WTC11 (cell line): ENCODE data around the gene FANCC. TPM values are rescaled to one million over a fixed set of nuclear protein-coding genes. Genes with fewer than 3 reads are reported as not detected.
A peak's percentile ranks its signal among the peaks of the same experiment; 100 is the strongest.

Experiments used
- ATAC-seq: fragments of 200-7000 bp; cut with Tn5 transposase; 2 replicates; pipeline ENCODE4 v1.10.0; 2021; ENCODE audit warnings: mild to moderate bottlenecking, moderate library complexity
- CTCF ChIA-PET: fragments of 300-600 bp; sonication (Branson Sonifier 250); formaldehyde crosslinking; loops from one replicate; lab custom pipeline; 2021; ENCODE audit warnings: antibody characterized with exemption; lab: Charles Lee
- POLR2A ChIA-PET: fragments of 350-600 bp; sonication (Branson Sonifier 250); formaldehyde crosslinking; loops from one replicate; lab custom pipeline; 2021; ENCODE audit warnings: antibody characterized with exemption; lab: Charles Lee
- DNase-seq: peaks from one replicate; pipeline ENCODE4 v3.0.0; 2021; ENCODE audit warnings: low spot score
- H3K27ac Mint-ChIP-seq: 2 replicates; pipeline ENCODE4 v1.8.0; 2021; ENCODE audit warnings: mixed read lengths
- H3K27me3 Mint-ChIP-seq: 2 replicates; pipeline ENCODE4 v1.8.0; 2021; ENCODE audit warnings: low read depth, mild to moderate bottlenecking, moderate library complexity, mixed read lengths
- H3K36me3 Mint-ChIP-seq: 2 replicates; pipeline ENCODE4 v1.8.0; 2021; ENCODE audit warnings: mixed read lengths
- H3K4me1 Mint-ChIP-seq: 2 replicates; pipeline ENCODE4 v1.8.0; 2022; ENCODE audit warnings: mixed read lengths
- H3K4me3 Mint-ChIP-seq: 2 replicates; pipeline ENCODE4 v1.8.0; 2021; ENCODE audit warnings: mild to moderate bottlenecking, moderate library complexity, mixed read lengths
- H3K9me3 Mint-ChIP-seq: 2 replicates; pipeline ENCODE4 v1.8.0; 2021; ENCODE audit warnings: mixed read lengths
- CREB1 ChIP-seq: sonication (generic); formaldehyde crosslinking; IDR thresholded peaks from 2 replicates; pipeline ENCODE4 v1.8.0; 2023; ENCODE audit warnings: mild to moderate bottlenecking, missing genetic modification reagents
- CREM ChIP-seq: sonication (generic); formaldehyde crosslinking; IDR thresholded peaks from 2 replicates; pipeline ENCODE4 v1.8.1; 2022; ENCODE audit warnings: mild to moderate bottlenecking, missing genetic modification reagents, moderate library complexity
- E2F4 ChIP-seq: sonication (generic); formaldehyde crosslinking; IDR thresholded peaks from 2 replicates; pipeline ENCODE4 v1.8.1; 2022; ENCODE audit warnings: low read depth, mild to moderate bottlenecking, moderate library complexity, missing genetic modification reagents, borderline replicate concordance
- ELF4 ChIP-seq: sonication (generic); formaldehyde crosslinking; IDR thresholded peaks from 2 replicates; pipeline ENCODE4 v1.8.1; 2022; ENCODE audit warnings: low read depth, mild to moderate bottlenecking, moderate library complexity, missing genetic modification reagents
- GTF2I ChIP-seq: fragments of 250-450 bp; sonication (Bioruptor Pico); conservative IDR thresholded peaks from 2 replicates; pipeline ENCODE4 v1.4.0; 2021; ENCODE audit warnings: mild to moderate bottlenecking
- HMGA2 ChIP-seq: fragments of 250-450 bp; sonication (Bioruptor Pico); IDR thresholded peaks from 2 replicates; pipeline ENCODE4 v1.4.0; 2021; ENCODE audit warnings: mild to moderate bottlenecking, moderate library complexity
- JAZF1 ChIP-seq: fragments of 250-450 bp; sonication (Bioruptor Pico); IDR thresholded peaks from 2 replicates; pipeline ENCODE4 v1.9.0; 2021; ENCODE audit warnings: moderate library complexity, mild to moderate bottlenecking, inconsistent platforms
- NFATC4 ChIP-seq: fragments of 250-450 bp; sonication (Bioruptor Pico); IDR thresholded peaks from 2 replicates; pipeline ENCODE4 v1.9.0; 2021; ENCODE audit warnings: mild to moderate bottlenecking
- RELA ChIP-seq: sonication (generic); formaldehyde crosslinking; IDR thresholded peaks from 2 replicates; pipeline ENCODE4 v1.8.1; 2022; ENCODE audit warnings: missing genetic modification reagents, mild to moderate bottlenecking, borderline replicate concordance
- SMAD3 ChIP-seq: sonication (generic); formaldehyde crosslinking; IDR thresholded peaks from 2 replicates; pipeline ENCODE4 v1.8.0; 2022; ENCODE audit warnings: missing genetic modification reagents, mild to moderate bottlenecking, borderline replicate concordance
- ZNF219 ChIP-seq: sonication (generic); formaldehyde crosslinking; IDR thresholded peaks from 2 replicates; pipeline ENCODE4 v1.8.0; 2023; ENCODE audit warnings: missing genetic modification reagents, mild to moderate bottlenecking, borderline replicate concordance
- ZNF423 ChIP-seq: fragments of 250-450 bp; sonication (Bioruptor Pico); IDR thresholded peaks from 2 replicates; pipeline ENCODE4 v2.1.2; 2022; ENCODE audit warnings: mild to moderate bottlenecking, moderate library complexity
- total RNA-seq: library from RNA; stranded (reverse); gene quantifications from 3 replicates; pipeline ENCODE4 v1.2.3, GENCODE V29; 2021
- TF ChIP-seq, protein P1 (sequence below): sonication (generic); formaldehyde crosslinking; conservative IDR thresholded peaks from 2 replicates; pipeline ENCODE4 v1.8.1; 2023; ENCODE audit warnings: mild to moderate bottlenecking, low read depth, missing genetic modification reagents, moderate library complexity
- TF ChIP-seq, protein P2 (sequence below): sonication (generic); formaldehyde crosslinking; IDR thresholded peaks from 2 replicates; pipeline ENCODE4 v1.8.0; 2023; ENCODE audit warnings: missing genetic modification reagents

Gene FANCC
- total RNA-seq, 1 experiment from 2014 or later = 10.9 TPM

GRCh38 chr9:95103871-95104580 lies 213.5 kb downstream of the FANCC start (continued):
- TF ChIP-seq, protein P1, sequence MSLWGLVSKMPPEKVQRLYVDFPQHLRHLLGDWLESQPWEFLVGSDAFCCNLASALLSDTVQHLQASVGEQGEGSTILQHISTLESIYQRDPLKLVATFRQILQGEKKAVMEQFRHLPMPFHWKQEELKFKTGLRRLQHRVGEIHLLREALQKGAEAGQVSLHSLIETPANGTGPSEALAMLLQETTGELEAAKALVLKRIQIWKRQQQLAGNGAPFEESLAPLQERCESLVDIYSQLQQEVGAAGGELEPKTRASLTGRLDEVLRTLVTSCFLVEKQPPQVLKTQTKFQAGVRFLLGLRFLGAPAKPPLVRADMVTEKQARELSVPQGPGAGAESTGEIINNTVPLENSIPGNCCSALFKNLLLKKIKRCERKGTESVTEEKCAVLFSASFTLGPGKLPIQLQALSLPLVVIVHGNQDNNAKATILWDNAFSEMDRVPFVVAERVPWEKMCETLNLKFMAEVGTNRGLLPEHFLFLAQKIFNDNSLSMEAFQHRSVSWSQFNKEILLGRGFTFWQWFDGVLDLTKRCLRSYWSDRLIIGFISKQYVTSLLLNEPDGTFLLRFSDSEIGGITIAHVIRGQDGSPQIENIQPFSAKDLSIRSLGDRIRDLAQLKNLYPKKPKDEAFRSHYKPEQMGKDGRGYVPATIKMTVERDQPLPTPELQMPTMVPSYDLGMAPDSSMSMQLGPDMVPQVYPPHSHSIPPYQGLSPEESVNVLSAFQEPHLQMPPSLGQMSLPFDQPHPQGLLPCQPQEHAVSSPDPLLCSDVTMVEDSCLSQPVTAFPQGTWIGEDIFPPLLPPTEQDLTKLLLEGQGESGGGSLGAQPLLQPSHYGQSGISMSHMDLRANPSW (CRISPR knock-in tag) = no peak

DNA sequence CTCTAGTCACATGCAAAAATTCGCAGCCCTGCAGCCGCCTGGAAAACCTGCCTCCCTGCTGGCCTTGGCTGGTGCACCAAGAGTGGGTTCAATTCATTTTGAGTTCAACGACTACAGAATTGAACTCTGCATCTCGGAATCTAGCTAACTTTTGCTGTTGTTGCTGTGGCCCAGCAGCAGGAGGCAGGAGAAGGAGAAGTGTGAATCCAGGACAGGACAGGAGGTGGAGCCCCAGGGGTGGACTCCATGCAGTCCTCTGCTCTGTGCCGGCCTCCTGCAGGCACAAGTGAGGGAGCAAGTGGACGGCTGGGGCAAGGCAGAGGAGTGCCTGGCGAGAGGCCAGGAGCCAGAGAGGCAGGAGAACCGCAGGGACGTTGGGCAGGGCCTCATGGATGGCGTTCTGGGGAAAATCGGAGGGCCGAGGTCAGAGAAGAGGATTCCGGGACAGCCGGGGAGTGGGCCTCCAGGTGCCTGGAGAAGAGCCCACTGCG lies 214.2 kb downstream of the FANCC start:
- Mint-ChIP-seq H3K4me1 (peaks cover 14% of the 10 kb centered on the region), H3K36me3 (0 out of 2 replicates have a peak, but pooled peaks cover 4% of the 10 kb centered on the region), H3K27ac (peak overlapping the region; percentile 43), H3K27me3 (no peaks in the 10 kb centered on the region), H3K9me3 (no peaks in the 10 kb centered on the region), H3K4me3 (no peak overlapping the region)
- DNase-seq (peak; percentile 39), ATAC-seq (peak; percentile 75)
- peak; percentile 58; the same call in 1 of the 2 replicates for TF ChIP-seq ZNF423 (CRISPR knock-in tag)
- TF ChIP-seq RELA (CRISPR knock-in tag) = no peak
- CTCF ChIA-PET = interaction anchor here (0.5 to 4.0 kb wide), 15 partner anchors 9 to 476 kb away, joined by 3 to 39 read pairs (median 5); no protein-coding TSS in a partner anchor
- POLR2A ChIA-PET = interaction anchor here (0.6 to 0.9 kb wide), 2 partner anchors 13 to 233 kb away, joined by 3 read pairs; no protein-coding TSS in a partner anchor

- TF ChIP-seq E2F4 = no peak
- TF ChIP-seq, protein P2, sequence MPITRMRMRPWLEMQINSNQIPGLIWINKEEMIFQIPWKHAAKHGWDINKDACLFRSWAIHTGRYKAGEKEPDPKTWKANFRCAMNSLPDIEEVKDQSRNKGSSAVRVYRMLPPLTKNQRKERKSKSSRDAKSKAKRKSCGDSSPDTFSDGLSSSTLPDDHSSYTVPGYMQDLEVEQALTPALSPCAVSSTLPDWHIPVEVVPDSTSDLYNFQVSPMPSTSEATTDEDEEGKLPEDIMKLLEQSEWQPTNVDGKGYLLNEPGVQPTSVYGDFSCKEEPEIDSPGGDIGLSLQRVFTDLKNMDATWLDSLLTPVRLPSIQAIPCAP (CRISPR knock-in tag) = no peak
- H3K36me3 Mint-ChIP-seq = 0 out of 2 replicates have a peak, but pooled peaks cover 4% of the 10 kb centered on the region
- CTCF ChIA-PET = interaction anchor here (0.5 to 4.0 kb wide), 16 partner anchors 8 to 475 kb away, joined by 3 to 39 read pairs (median 5); no protein-coding TSS in a partner anchor
- H3K9me3 Mint-ChIP-seq = no peaks in the 10 kb centered on the region
- POLR2A ChIA-PET = interaction anchor here (0.6 to 0.9 kb wide), 2 partner anchors 14 to 233 kb away, joined by 3 read pairs; no protein-coding TSS in a partner anchor
- H3K27ac Mint-ChIP-seq = 0 out of 2 replicates have a peak overlapping the region, but pooled peaks have one; percentile 27
- no peaks in the 10 kb centered on the region for H3K27me3 Mint-ChIP-seq
- peaks cover 17% of the 10 kb centered on the region for H3K4me1 Mint-ChIP-seq
- ATAC-seq = peak; percentile 56
- no peak for DNase-seq
- H3K4me3 Mint-ChIP-seq = no peak overlapping the region
These were observed 214.9 kb downstream of the FANCC start for GRCh38 chr9:95102572-95102971.

GRCh38 chr9:95102001-95102433 lies 215.5 kb downstream of the FANCC start:
- ATAC-seq = no peak
- H3K36me3 Mint-ChIP-seq = 0 out of 2 replicates have a peak, but pooled peaks cover 3% of the 10 kb centered on the region
- CTCF ChIA-PET = interaction anchor here (1.2 to 4.0 kb wide), 8 partner anchors 9 to 321 kb away, joined by 3 to 39 read pairs (median 14); no protein-coding TSS in a partner anchor
- no peak for TF ChIP-seq SMAD3 (CRISPR knock-in tag)
- TF ChIP-seq GTF2I = no peak
- no peak for TF ChIP-seq NFATC4 (CRISPR knock-in tag)
- TF ChIP-seq JAZF1 = no peak
- TF ChIP-seq CREB1 = no peak
- no peak for TF ChIP-seq CREM
- no peak for TF ChIP-seq ELF4 (CRISPR knock-in tag)
- no peak for TF ChIP-seq HMGA2 (CRISPR knock-in tag)
- TF ChIP-seq ZNF219 (CRISPR knock-in tag) = no peak
- TF ChIP-seq, all 79 proteins: peak for 0
- Mint-ChIP-seq H3K27ac (peak overlapping the region; percentile 70), H3K4me3 (no peak overlapping the region), H3K9me3 (no peaks in the 10 kb centered on the region), H3K27me3 (no peaks in the 10 kb centered on the region), H3K4me1 (peaks cover 17% of the 10 kb centered on the region)
- no peak for DNase-seq
- POLR2A ChIA-PET = no interaction called here
